Measurements from ENCODE around the gene KRTAP9-9.

GRCh38 chr17:41226051-41226450 is 29.1 kb upstream of the KRTAP9-9 start:
- TF ChIP-seq, protein P1, sequence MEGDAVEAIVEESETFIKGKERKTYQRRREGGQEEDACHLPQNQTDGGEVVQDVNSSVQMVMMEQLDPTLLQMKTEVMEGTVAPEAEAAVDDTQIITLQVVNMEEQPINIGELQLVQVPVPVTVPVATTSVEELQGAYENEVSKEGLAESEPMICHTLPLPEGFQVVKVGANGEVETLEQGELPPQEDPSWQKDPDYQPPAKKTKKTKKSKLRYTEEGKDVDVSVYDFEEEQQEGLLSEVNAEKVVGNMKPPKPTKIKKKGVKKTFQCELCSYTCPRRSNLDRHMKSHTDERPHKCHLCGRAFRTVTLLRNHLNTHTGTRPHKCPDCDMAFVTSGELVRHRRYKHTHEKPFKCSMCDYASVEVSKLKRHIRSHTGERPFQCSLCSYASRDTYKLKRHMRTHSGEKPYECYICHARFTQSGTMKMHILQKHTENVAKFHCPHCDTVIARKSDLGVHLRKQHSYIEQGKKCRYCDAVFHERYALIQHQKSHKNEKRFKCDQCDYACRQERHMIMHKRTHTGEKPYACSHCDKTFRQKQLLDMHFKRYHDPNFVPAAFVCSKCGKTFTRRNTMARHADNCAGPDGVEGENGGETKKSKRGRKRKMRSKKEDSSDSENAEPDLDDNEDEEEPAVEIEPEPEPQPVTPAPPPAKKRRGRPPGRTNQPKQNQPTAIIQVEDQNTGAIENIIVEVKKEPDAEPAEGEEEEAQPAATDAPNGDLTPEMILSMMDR (IDR thresholded peaks at IDR 0.05) = no peak
- TF ChIP-seq POLR2AphosphoS5 (IDR thresholded peaks at IDR 0.05) = no peak
- TF ChIP-seq POLR2A (IDR thresholded peaks at IDR 0.05) = no peak
